Right ventricle myocardium inferior (tissue), 1 donor: ENCODE results near the gene OR1G1. TPM values are rescaled to one million over a fixed set of nuclear protein-coding genes. Genes with fewer than 3 reads are reported as not detected.
"Not testable (repeated sequence)": the region's sequence is repeated elsewhere in the genome, so short reads cannot be mapped to it uniquely, and the experiment has no call there.

Source experiments
- ATAC-seq: fragments of 200-7000 bp; cut with Tn5 transposase; one replicate; pipeline ENCODE4 v1.9.1; 2020; ENCODE audit warnings: mild to moderate bottlenecking, moderate library complexity
- DNase-seq: peaks from one replicate; pipeline ENCODE4 v3.0.0; 2021; ENCODE audit errors: missing footprints
- intact Hi-C: fragments of 100-400 bp; cut with DNase I; formaldehyde crosslinking; loops from one replicate; pipeline ENCODE4 v1.11.0; 2022
- long read RNA-seq: library from polyadenylated mRNA; unstranded; transcript quantifications from one replicate; pipeline ENCODE4 v2.0.0, GENCODE V29; 2021
- total RNA-seq: library from RNA; stranded (reverse); fragmentation: NEBNext Ultra II Directional; extraction: Animal tissue kit (Norgen Biotek cat#: 25700); gene quantifications from one replicate; pipeline ENCODE4 v1.2.1, GENCODE V29; 2021
- donor health status: DM: no; HTN: yes; CAD: no; lungs with severe emphysema.

The OR1G1 gene
- total RNA-seq, result not detected
- long read RNA-seq, result 0 reads

DNA sequence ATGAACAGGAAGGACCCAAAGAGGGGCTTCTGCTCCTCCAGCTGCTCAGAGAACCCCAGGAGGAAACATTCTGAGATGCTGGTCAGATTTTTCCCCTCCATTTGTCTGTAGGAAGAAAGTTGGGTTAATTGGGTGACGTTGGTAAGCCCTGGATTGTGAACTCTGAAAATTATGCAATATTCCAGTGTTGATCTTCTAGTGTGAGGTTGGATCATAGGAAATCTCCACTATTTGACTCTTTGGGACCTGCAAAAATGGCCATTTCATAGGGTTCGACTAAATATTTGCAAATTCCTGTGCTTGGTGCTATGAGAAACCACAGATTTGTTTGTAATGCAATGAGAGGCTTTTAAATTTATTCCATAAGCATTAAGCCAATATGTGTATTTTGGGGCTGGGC is at the start of gene OR1G1:
Gene OR1G1 (minus strand): TSS at position 101 of the 400 bp plus-strand sequence. CDS start 0 bp downstream, at position 101.
- no peak for DNase-seq
- intact Hi-C loops, result no loop called here
- ATAC-seq, result no peak

DNA sequence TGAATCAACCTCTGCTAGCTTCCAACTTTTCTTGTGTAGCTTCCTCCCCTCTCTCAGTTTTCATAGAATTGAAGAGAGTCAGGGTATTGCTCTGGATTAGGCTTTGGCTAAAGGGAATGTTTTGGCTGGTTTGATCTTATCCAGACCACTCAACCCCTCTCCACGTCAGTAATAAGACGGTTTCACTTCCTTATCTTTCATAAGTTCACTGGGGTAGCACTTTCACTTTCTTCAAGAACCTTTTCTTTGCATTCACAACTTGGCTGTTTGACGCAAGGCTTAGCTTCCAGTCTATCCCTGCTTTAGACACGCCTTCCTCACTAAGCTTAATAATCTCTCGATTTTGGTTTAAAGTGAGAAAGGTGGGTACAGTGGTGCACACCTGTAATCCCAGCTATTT is 40.2 kb upstream of the OR1G1 start:
- DNase-seq (no peak), ATAC-seq (no peak)
- intact Hi-C loops, result no loop called here

DNA sequence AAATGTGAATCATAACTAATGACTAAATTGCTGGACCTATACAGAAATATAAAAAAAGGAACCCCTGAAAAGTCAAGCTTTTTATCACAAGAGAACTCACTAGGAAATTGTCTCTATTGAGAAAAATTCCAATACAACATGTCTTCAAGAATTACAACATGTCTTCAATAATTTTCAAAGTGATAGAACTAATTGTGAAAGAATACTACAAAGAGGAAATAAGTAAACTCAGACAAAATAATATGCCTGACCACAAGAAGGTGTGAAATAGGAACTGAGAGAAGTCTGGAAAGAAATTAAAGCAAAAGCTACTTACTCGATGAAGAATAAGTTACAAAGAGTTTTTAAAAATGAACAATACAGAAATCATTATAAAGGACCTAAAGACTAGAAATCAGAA is 29.9 kb upstream of the OR1G1 start:
- DNase-seq, result no peak
- intact Hi-C loops, result no loop called here
- no peak for ATAC-seq

DNA sequence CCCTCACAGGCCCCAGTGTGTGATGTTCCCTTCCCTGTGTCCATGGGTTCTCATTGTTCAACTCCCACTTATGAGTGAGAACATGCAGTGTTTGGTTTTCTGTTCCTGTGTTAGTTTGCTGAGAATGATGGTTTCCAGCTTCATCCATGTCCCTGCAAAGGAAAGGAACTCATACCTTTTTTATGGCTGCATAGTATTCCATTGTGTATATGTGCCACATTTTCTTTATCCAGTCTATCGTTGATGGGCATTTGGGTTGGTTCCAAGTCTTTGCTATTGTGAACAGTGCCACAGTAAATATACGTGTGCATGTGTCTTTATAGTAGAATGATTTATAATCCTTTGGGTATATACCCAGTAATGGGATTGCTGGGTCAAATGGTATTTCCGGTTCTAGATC is 10.1 kb upstream of the OR1G1 start:
- intact Hi-C loops, DNase-seq: not testable (repeated sequence)

DNA sequence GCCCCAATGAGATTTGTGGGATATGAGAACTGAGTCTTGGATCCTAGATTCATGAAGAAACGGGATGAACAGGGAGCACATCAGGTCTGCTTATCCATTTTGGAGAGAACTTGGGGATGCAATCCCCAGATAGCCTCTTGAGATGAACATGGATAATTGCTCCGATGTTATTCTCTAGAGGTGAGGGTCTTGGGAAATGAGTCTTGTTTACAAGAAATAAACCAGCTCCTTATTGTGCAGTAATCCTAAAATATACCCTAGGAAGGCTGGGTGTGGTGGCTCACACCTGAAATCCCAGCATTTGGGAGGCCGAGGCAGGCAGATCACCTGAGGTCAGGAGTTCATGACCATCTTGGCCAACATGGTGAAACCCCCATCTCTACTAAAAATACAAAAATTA is 23.0 kb downstream of the OR1G1 start, which contains the start of gene OR1D2:
Gene OR1D2 (minus strand): TSS at position 101 of the 400 bp plus-strand sequence. CDS start 11,426 bp downstream, outside the sequence.
- ATAC-seq, result no peak
- intact Hi-C loops, result no loop called here
- no peak for DNase-seq

More for the DNA sequence above, 10.1 kb upstream of the OR1G1 start:
- ATAC-seq, result not testable (repeated sequence)

Other genes with a start within 250 kb of the OR1G1 start
- not detected for gene OR1D5, start 63.9 kb downstream of the OR1G1 start, total RNA-seq
- gene OR1D2, start 23.1 kb downstream of the OR1G1 start, total RNA-seq, result not detected
- not detected for gene OR1A2, start 70.0 kb upstream of the OR1G1 start, total RNA-seq
- gene OR1A1, start 80.1 kb upstream of the OR1G1 start, total RNA-seq, result not detected
- not detected for gene OR3A1, start 170.8 kb upstream of the OR1G1 start, total RNA-seq